GM13977 (cell line): ENCODE results near the gene PRR14L.
"Not testable (repeated sequence)": the region's sequence is repeated elsewhere in the genome, so short reads cannot be mapped to it uniquely, and the experiment has no call there.

Source experiments
- DNase-seq: peaks from one replicate; pipeline ENCODE4 v3.0.0; 2012; ENCODE audit warnings: low spot score
- in situ Hi-C: fragments of 300-500 bp; cut with MboI; formaldehyde crosslinking; loops from one replicate; pipeline ENCODE4 v1.12.0; 2022; ENCODE audit warnings: low sequenced_read_pairs, low pct_unique_long_range_greater_than_20kb, mixed read lengths, inconsistent platforms; ENCODE audit not compliant: unreplicated experiment
- TF ChIP-seq, protein P1 (sequence below): IDR thresholded peaks from 2 replicates; pipeline ENCODE4 v1.5.1; 2012; ENCODE audit warnings: mild to moderate bottlenecking, control low read depth; ENCODE audit not compliant: insufficient read depth; ENCODE audit errors: extremely low read depth, missing control alignments

The PRR14L gene

DNA sequence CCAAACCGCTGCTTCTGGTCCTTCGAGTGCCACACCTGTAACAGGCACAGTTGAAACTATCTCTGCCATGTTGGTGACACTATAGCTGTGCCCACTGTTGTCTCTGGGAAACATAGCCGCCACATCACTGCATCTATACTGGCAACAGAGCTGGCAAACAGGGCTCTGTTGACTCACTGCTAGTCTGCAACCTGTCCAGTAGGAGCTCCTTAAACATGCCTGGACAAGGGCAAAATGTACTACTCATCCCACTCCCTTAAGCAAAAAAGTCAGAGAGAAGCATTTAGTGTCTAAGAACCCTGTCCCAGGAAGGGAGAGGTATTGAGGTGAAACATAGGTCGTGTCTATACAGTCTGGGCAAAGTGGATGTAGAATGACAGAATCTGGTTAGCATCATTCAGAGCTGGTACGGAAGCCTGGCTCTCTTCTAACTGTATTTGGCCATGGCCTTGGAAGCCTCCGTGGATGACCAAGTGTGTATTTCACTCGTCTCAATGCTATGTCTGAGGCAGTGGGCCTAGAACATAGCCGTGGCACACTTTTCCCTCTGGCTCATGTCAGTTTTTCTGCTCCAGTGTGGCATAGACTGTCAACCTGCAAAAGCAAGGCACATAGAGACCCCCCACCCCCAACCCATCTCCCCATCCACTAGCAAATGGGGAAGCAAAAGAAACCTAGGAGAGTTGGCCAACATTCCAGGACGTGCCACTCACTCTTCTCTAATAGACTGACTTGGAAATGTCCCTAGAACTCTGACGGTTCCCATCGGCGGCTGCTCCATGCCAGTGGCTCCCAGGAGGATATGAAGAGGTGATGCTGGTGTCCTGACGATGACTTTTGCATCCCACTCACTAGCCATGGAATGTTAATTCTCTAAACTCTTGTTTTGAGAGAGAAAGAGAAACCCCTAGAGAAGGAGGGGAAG, 66.5 kb downstream of the PRR14L start:
- in situ Hi-C loops = no loop called here
- TF ChIP-seq, protein P1, sequence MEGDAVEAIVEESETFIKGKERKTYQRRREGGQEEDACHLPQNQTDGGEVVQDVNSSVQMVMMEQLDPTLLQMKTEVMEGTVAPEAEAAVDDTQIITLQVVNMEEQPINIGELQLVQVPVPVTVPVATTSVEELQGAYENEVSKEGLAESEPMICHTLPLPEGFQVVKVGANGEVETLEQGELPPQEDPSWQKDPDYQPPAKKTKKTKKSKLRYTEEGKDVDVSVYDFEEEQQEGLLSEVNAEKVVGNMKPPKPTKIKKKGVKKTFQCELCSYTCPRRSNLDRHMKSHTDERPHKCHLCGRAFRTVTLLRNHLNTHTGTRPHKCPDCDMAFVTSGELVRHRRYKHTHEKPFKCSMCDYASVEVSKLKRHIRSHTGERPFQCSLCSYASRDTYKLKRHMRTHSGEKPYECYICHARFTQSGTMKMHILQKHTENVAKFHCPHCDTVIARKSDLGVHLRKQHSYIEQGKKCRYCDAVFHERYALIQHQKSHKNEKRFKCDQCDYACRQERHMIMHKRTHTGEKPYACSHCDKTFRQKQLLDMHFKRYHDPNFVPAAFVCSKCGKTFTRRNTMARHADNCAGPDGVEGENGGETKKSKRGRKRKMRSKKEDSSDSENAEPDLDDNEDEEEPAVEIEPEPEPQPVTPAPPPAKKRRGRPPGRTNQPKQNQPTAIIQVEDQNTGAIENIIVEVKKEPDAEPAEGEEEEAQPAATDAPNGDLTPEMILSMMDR = no peak
- DNase-seq = no peak

DNA sequence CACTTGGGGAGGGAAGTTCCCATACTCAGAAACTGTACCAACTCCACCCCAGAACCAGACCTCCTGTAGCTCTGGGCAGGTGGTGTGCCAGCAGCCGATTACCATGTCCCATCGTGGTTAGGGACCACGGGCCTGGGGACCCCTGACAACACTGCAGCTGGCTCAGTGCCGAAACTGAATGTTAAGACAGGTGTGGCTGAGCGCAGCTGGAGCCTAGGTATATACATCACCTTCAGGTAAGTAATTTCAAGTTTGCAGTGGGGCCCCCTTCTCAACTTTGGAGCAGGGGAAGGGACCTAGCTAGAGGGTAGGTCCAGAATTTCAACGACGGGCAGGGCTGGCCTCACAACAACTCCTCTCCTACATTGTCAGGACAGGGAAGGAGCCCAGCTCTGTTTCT, 67.2 kb downstream of the PRR14L start:
- DNase-seq = no peak
- in situ Hi-C loops = no loop called here
- TF ChIP-seq, protein P1 = no peak

DNA sequence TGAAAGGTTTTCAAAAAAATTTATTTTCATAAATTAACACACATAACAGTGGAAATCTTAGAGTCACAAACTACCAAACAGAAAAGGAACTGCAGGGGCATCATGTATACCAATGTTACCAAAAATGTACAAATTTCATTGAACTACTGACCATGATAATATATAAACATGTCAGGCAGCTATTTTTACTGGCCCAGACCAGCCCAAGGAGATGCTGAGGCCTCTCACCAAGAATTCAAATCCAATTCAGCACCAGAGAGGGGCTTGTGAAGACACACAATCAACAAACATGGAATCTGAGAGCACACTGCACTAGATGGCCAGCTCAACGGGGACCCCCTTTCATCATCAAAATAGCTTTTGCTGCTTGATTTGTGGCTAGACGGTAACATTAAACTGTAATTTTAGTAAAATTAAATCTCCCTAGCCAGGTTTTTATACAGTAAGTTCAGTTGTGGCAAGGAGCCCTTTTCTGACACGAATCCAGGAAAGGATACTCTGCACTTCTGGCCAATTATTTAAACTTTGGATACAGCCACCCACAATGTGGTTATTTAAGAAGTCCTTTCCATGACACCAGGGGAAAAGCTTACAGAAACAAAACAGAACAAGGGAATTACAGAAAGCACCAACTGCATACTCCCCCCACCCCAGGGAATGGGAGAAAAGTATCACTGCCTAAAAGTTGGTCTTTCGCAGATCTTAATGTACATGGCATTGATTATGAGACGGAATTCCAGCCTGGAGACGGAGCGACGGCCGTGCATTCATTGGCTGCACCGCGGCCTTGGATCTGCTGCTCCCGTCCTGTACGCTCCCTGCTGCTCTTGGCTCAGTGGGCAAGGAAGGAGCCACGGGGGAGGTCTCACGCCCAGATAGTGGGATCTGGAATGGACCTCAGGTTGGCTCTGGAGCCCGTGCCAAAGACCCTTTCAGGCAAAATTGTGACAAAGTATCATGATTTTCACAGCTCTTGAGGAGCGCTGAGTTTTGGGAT, 68.3 kb downstream of the PRR14L start:
- TF ChIP-seq, protein P1 = no peak
- in situ Hi-C loops = no loop called here
- DNase-seq = no peak

DNA sequence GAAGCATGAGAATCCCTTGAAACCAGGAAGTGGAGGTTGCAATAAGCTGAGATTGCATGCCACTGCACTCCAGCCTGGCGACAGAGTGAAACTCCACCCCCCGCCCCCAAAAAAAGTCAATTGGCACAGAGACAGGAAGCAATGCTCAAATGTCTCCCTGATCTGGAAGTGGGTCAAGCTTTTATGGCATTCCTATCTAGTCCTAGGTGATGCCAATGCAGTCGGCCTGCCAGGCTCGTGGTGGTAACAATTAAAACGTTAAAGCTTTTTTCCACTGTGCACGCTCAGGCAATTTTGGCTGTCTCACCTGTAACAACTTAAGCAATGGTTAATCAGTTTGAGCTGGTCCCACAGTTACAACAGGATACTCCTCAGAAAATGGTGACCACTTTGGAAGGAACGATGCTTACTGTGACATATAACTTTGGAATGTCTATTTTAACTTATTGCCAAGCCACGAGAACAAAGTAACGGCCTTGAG, 69.0 kb downstream of the PRR14L start:
- TF ChIP-seq, protein P1 = no peak
- no peak for DNase-seq
- in situ Hi-C loops = no loop called here

DNA sequence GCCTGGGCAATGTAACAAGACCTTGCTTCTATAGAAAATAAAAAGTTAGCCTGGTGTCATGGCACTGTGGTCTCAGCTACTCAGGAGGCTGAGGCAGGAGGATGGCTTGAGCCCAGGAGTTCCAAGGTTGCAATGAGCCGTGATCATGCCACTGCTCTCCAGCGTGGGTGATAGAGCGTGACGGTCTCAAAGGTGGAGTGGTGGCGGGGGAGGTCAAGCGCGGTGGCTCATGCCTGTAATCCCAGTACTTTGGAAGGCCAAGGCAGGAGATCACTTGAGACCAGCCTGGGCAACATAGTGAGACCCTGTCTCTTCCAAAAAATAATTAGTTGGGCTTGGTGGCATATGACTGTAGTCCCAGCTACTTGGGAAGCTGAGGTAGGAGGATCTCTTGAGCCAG, 71.2 kb downstream of the PRR14L start:
- DNase-seq = no peak
- TF ChIP-seq, protein P1 = no peak
- in situ Hi-C loops = no loop called here

DNA sequence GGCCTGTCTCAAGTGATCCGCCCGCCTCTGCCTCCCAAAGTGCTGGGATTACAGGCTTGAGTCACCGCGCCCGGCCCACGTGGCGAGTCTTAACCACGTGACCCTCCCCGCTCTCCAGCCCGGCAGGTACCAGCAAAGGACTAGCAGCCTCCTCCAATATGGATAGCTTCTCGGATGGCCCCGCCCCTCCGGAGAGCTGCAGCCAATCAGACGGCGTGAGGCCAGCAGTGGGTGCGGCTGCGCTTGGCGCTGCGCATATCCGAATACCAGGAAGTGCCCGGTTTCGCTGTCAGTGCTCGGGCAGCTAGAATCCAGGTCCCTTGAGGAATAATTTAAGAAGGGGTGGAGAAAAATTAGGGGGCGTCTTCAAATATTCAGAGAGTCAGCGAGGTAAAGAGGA, 73.2 kb downstream of the PRR14L start:
- in situ Hi-C loops = no loop called here

DNA sequence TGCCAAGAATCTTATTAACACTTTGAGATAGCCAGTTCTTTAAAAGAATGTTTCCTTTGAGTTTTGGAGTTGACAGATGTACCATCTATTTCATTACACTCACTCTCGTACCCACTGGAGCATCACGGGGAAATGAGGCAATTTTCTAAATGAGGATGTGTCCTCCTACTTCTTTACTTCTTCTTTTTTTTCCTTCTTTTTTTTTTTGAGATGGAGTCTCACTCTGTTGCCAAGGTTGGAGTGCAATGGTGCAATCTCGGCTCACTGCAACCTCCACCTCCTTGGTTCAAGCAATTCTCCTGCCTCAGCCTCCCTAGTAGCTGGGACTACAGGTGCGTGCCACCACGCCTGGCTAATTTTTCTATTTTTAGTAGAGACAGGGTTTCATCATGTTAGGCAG, 75.7 kb downstream of the PRR14L start:
- DNase-seq, in situ Hi-C loops: not testable (repeated sequence)

More for the DNA sequence above, 73.2 kb downstream of the PRR14L start:
- TF ChIP-seq, protein P1 = no peak
- DNase-seq = peak; percentile 87

DNA sequence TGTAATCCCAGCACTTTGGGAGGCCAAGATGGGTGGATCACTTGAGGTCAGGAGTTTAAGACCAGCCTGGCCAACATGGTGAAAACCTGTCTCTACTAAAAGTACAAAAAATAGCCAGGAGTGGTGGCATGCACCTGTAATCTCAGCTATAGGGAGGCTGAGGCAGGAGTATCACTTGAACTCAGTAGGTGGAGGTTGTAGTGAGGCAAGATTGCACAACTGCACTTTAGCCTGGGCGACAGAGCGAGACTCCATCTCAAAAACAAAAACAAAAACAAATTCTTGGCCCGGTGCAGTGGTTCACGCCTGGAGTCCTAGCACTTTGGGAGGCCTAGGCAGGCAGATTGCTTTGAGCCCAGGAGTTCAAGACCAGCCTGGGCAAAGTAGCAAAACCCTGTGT, 81.1 kb downstream of the PRR14L start:
- not testable (repeated sequence) for DNase-seq
- in situ Hi-C loops = loop anchor here (10.0 kb wide), 1 partner anchor 276 kb away; the partner anchor contains the start of gene YWHAH
